SU-DHL-6 (cell line): Measurements from ENCODE around the gene WDR38.

ENCODE experiments used
- CTCF ChIP-seq: fragments of 200-600 bp; sonication (generic); IDR thresholded peaks from one replicate; pipeline ENCODE4 v1.5.1; 2017; ENCODE audit warnings: antibody characterized with exemption, mild to moderate bottlenecking, low read length, moderate library complexity; ENCODE audit not compliant: insufficient read depth, poor library complexity, severe bottlenecking
- EZH2phosphoT487 ChIP-seq: fragments of 200-600 bp; sonication (generic), shearing (Covaris generic); conservative IDR thresholded peaks from 2 replicates; pipeline ENCODE4 v1.6.1; 2018; ENCODE audit warnings: mild to moderate bottlenecking, antibody characterized with exemption, low read length, moderate library complexity, mixed read lengths

- TF ChIP-seq CTCF (no peak), EZH2phosphoT487 (no peak)
These were observed 18.2 kb upstream of the WDR38 start for GRCh38 chr9:124835026-124835557.
